Dendritic cell treated with granulocyte-macrophage colony-stimulating factor and Interleukin-4, amounts not matched to agents 40 ng/mL and 50 ng/mL, for 4 days (primary cell): ENCODE data around the gene KCNB1.

Experiments
- H3K27ac Mint-ChIP-seq: one replicate; pipeline ENCODE4 v1.8.0; 2022; ENCODE audit warnings: mild to moderate bottlenecking, mixed read lengths
- H3K27me3 Mint-ChIP-seq: one replicate; pipeline ENCODE4 v1.8.0; 2022; ENCODE audit warnings: mild to moderate bottlenecking, mixed read lengths
- H3K36me3 Mint-ChIP-seq: one replicate; pipeline ENCODE4 v1.8.0; 2022; ENCODE audit warnings: low read depth, mixed read lengths
- H3K4me1 Mint-ChIP-seq: one replicate; pipeline ENCODE4 v1.8.0; 2022; ENCODE audit warnings: low read depth, mixed read lengths
- H3K4me3 Mint-ChIP-seq: one replicate; pipeline ENCODE4 v1.8.0; 2022; ENCODE audit warnings: mild to moderate bottlenecking, moderate library complexity, mixed read lengths
- H3K9me3 Mint-ChIP-seq: one replicate; pipeline ENCODE4 v1.8.0; 2022; ENCODE audit warnings: mixed read lengths
- intact Hi-C: fragments of 100-400 bp; cut with micrococcal nuclease; formaldehyde crosslinking; loops from one replicate; pipeline ENCODE4 v1.15.0; 2022

Gene KCNB1

DNA sequence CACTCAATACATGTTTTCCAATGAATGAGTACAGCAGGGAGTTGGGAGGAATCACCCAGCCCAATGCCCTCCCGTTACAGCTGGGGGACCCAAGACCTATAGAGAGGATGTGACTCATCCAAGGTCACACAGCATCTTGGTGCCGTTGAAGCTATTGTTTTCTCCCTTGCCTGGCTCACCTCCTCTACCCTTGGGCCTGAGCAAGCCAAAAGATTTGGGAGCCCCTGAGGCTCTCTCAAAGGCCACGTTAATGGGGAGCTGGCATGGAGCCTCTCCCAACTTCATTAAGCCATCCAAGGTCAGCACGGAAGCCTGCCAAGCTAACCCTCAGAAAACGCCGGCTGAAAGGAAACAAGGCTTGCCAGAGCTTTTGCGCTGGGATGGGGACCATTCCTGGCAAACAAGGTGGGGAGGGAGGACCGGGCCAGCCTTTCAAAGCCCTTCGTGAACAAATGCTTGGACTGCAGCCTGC is 30.4 kb downstream of the KCNB1 start:
- Mint-ChIP-seq H3K4me1 (peaks cover 2% of the 10 kb centered on the region), H3K27ac (no peak overlapping the region), H3K4me3 (no peak overlapping the region), H3K36me3 (no peaks in the 10 kb centered on the region), H3K27me3 (peaks cover 14% of the 10 kb centered on the region), H3K9me3 (no peaks in the 10 kb centered on the region)
- intact Hi-C loops, result no loop called here

GRCh38 chr20:49450281-49450721 is 32.2 kb downstream of the KCNB1 start:
- Mint-ChIP-seq H3K4me1 (peaks cover 17% of the 10 kb centered on the region), H3K9me3 (no peaks in the 10 kb centered on the region), H3K27me3 (peaks cover 21% of the 10 kb centered on the region), H3K27ac (no peak overlapping the region), H3K36me3 (no peaks in the 10 kb centered on the region), H3K4me3 (no peak overlapping the region)
- intact Hi-C loops, result no loop called here

GRCh38 chr20:49448917-49449316 is 33.6 kb downstream of the KCNB1 start:
- Mint-ChIP-seq H3K36me3 (no peaks in the 10 kb centered on the region), H3K27ac (no peak overlapping the region), H3K9me3 (no peaks in the 10 kb centered on the region), H3K4me1 (peaks cover 17% of the 10 kb centered on the region), H3K4me3 (no peak overlapping the region), H3K27me3 (peaks cover 33% of the 10 kb centered on the region)
- intact Hi-C loops, result no loop called here

DNA sequence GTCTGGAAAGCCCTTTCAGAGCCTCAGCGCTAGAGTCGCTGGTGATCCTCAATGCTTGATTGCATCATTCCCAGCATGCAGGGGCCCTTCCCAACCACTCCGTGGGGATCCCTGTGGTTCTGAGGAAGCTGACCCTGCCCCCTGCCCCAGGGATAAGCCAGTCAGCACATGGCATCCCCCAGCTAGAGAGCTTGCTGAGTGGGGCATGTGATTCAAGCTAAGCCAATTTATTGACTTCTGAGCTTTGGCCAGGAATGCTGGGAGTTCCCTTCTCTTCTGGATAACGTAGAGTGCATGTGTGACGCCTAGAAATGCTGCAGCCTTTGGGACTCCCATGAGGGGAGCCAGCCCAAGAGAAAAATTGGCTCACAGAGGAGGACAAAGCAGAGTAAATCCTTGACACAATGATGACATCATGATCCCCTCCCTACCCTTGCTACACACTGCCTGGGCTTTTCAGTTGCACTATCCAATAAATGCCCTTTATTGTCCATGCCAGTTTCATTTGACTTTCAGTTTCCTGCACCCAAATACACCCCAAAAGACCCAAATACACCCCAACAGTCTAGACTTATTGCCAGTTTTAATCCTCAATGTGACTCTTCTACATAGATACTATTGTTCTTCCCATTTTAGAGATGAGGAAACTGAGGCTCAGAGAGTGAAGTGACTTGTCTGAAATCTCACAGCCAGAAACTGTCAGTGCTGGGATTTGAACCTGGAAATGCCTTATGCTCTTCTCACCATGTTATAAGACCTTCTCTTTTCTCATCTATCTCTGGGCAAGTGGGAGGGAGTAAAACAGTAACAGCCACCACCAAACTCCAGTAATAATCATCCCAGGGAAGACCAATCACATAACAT is 34.3 kb downstream of the KCNB1 start:
- no peaks in the 10 kb centered on the region for H3K9me3 Mint-ChIP-seq
- intact Hi-C loops, result no loop called here
- H3K27me3 Mint-ChIP-seq, result peaks cover 35% of the 10 kb centered on the region
- H3K36me3 Mint-ChIP-seq, result no peaks in the 10 kb centered on the region
- no peak overlapping the region for H3K4me3 Mint-ChIP-seq
- peaks cover 17% of the 10 kb centered on the region for H3K4me1 Mint-ChIP-seq
- no peak overlapping the region for H3K27ac Mint-ChIP-seq

GRCh38 chr20:49447364-49447763 is 35.1 kb downstream of the KCNB1 start:
- H3K27me3 Mint-ChIP-seq, result peaks cover 32% of the 10 kb centered on the region
- H3K27ac Mint-ChIP-seq, result no peak overlapping the region
- intact Hi-C loops, result no loop called here
- H3K4me3 Mint-ChIP-seq, result no peak overlapping the region
- H3K9me3 Mint-ChIP-seq, result no peaks in the 10 kb centered on the region
- no peaks in the 10 kb centered on the region for H3K36me3 Mint-ChIP-seq
- peaks cover 17% of the 10 kb centered on the region for H3K4me1 Mint-ChIP-seq

GRCh38 chr20:49446808-49447207 is 35.7 kb downstream of the KCNB1 start:
- Mint-ChIP-seq H3K4me1 (peaks cover 17% of the 10 kb centered on the region), H3K36me3 (no peaks in the 10 kb centered on the region), H3K9me3 (no peaks in the 10 kb centered on the region), H3K27me3 (peaks cover 30% of the 10 kb centered on the region), H3K27ac (no peak overlapping the region), H3K4me3 (no peak overlapping the region)
- intact Hi-C loops, result no loop called here

GRCh38 chr20:49446080-49446479 is 36.4 kb downstream of the KCNB1 start:
- H3K27me3 Mint-ChIP-seq, result peaks cover 30% of the 10 kb centered on the region
- intact Hi-C loops, result no loop called here

GRCh38 chr20:49445176-49445575 is 37.3 kb downstream of the KCNB1 start:
- no peak overlapping the region for H3K27ac Mint-ChIP-seq
- H3K27me3 Mint-ChIP-seq, result peaks cover 30% of the 10 kb centered on the region
- H3K36me3 Mint-ChIP-seq, result no peaks in the 10 kb centered on the region
- intact Hi-C loops, result no loop called here
- H3K4me3 Mint-ChIP-seq, result no peak overlapping the region
- H3K4me1 Mint-ChIP-seq, result peaks cover 17% of the 10 kb centered on the region
- no peaks in the 10 kb centered on the region for H3K9me3 Mint-ChIP-seq

More at GRCh38 chr20:49446080-49446479, 36.4 kb downstream of the KCNB1 start:
- peaks cover 17% of the 10 kb centered on the region for H3K4me1 Mint-ChIP-seq
- H3K27ac Mint-ChIP-seq, result peak overlapping the region; percentile 6
- no peaks in the 10 kb centered on the region for H3K36me3 Mint-ChIP-seq
- H3K9me3 Mint-ChIP-seq, result no peaks in the 10 kb centered on the region
- no peak overlapping the region for H3K4me3 Mint-ChIP-seq

DNA sequence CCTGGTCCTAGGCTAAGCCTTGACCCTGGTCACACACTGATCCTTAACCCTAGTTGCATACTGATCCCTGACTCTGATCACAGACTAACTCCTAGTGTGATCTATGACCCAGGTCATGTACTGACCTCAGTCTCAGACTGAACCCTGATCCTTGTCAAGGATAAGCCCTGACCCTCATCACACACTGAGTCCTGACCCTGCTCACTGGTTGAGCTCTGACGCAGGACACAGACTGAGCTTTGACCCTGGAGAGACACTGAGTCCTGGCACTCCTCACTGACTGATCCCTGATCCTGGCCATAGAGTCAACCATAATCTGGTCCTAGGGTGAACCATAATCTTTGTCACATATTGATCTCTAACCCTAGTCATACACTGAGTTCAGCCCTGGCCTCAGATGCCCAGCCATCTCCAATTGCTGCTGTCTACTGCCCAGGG is 37.9 kb downstream of the KCNB1 start:
- Mint-ChIP-seq H3K4me3 (no peak overlapping the region), H3K9me3 (no peaks in the 10 kb centered on the region), H3K27me3 (peaks cover 31% of the 10 kb centered on the region), H3K4me1 (peaks cover 17% of the 10 kb centered on the region), H3K36me3 (no peaks in the 10 kb centered on the region), H3K27ac (no peak overlapping the region)
- intact Hi-C loops, result no loop called here

DNA sequence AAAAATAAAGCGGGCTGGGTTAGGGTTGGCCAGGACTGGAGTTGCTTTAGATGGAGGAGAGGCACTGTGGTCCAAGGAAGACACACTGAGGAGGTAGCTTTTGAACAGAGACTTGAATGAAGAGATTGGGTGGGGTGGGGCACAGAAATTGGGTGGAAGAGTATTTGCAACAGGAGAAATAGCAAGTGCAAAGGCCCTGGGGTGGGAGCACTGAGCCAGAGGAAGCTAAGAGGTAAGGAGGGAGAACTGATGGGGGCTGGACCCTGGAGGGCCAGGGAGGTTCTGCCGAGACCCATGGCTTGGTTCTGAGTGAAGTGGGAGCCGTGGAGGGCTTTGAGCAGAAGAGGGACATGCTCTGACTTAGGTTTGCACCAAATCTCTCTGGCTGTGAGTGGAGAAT is 45.4 kb downstream of the KCNB1 start:
- intact Hi-C loops, result no loop called here
- H3K27me3 Mint-ChIP-seq, result peaks cover 8% of the 10 kb centered on the region
- H3K4me3 Mint-ChIP-seq, result no peak overlapping the region
- no peaks in the 10 kb centered on the region for H3K9me3 Mint-ChIP-seq
- H3K36me3 Mint-ChIP-seq, result no peaks in the 10 kb centered on the region
- H3K27ac Mint-ChIP-seq, result no peak overlapping the region
- no peaks in the 10 kb centered on the region for H3K4me1 Mint-ChIP-seq

DNA sequence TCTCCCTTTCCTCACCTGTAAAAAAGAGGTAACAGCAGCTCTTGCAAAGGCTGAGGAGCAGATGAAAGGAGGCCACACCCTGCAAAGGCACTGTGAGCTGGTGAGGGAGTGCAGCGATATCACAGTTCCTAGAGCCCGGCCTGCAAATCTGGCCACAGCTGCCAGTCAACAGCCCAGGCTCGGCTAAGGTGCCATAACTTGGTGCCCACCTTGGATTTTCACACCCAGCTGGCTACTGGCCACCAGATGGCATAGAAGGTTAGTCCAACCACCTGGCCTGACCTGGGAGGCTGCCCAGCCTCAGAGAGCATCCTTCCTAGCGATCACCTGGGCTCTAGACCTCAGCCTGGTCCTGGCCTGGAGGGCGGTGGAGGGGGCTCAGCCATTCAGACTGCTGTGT is 46.8 kb downstream of the KCNB1 start:
- Mint-ChIP-seq H3K4me1 (no peaks in the 10 kb centered on the region), H3K9me3 (no peaks in the 10 kb centered on the region), H3K4me3 (no peak overlapping the region), H3K27ac (no peak overlapping the region), H3K27me3 (peaks cover 8% of the 10 kb centered on the region), H3K36me3 (no peaks in the 10 kb centered on the region)
- intact Hi-C loops, result no loop called here

DNA sequence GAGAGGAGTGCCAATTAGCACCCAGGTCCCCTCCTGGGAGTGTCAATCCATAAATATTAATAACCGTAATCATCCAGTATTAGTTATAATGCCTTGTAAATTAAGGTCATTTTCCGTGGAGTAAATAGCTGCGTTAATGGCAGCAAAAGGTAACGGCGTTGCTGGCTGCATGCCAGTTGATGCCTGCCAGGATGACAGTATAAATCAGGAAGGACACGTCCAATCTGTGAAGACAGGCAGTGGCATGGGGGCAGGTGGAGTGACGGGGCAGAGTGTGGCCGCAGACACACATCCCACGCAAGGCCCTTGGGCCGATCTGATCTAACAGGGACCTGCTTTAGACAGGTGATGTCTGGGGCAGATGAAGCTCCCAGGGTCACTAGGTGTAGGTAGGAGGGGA is 49.1 kb downstream of the KCNB1 start:
- Mint-ChIP-seq H3K9me3 (no peaks in the 10 kb centered on the region), H3K27ac (no peak overlapping the region), H3K27me3 (peaks cover 7% of the 10 kb centered on the region), H3K36me3 (no peaks in the 10 kb centered on the region), H3K4me3 (no peak overlapping the region), H3K4me1 (no peaks in the 10 kb centered on the region)
- intact Hi-C loops, result no loop called here

DNA sequence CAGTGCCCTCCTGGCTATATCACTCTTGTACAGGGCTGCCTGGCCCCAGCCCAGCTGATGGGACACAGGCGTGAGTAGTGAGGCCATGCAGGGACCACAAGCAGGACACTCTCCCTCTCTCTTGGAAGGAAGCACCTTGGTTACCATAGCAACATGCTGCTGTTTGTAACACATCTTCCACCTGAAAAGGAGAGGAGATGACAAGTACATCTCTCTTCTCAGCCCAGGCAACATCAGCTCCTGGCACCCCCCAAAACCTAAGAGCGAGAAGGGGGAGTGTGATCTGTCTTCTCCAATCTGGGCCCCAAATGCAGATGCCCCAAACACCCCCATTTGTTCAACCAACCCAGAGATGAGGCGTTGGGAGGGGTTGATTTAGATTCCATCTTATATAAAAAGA is 49.9 kb downstream of the KCNB1 start:
- peaks cover 7% of the 10 kb centered on the region for H3K27me3 Mint-ChIP-seq
- H3K4me3 Mint-ChIP-seq, result no peak overlapping the region
- no peaks in the 10 kb centered on the region for H3K9me3 Mint-ChIP-seq
- intact Hi-C loops, result no loop called here
- no peak overlapping the region for H3K27ac Mint-ChIP-seq
- H3K4me1 Mint-ChIP-seq, result no peaks in the 10 kb centered on the region
- no peaks in the 10 kb centered on the region for H3K36me3 Mint-ChIP-seq

- Mint-ChIP-seq H3K36me3 (no peaks in the 10 kb centered on the region), H3K27me3 (peaks cover 2% of the 10 kb centered on the region), H3K4me1 (no peaks in the 10 kb centered on the region), H3K4me3 (no peak overlapping the region), H3K9me3 (no peaks in the 10 kb centered on the region), H3K27ac (no peak overlapping the region)
- intact Hi-C loops, result no loop called here
Measured at GRCh38 chr20:49431329-49431728, 51.1 kb downstream of the KCNB1 start.

- Mint-ChIP-seq H3K9me3 (no peaks in the 10 kb centered on the region), H3K36me3 (no peaks in the 10 kb centered on the region)
- intact Hi-C loops, result no loop called here
Measured at GRCh38 chr20:49430320-49430719, 52.1 kb downstream of the KCNB1 start.

More at GRCh38 chr20:49430320-49430719, 52.1 kb downstream of the KCNB1 start:
- Mint-ChIP-seq H3K27me3 (peaks cover 2% of the 10 kb centered on the region), H3K27ac (no peak overlapping the region), H3K4me1 (no peaks in the 10 kb centered on the region), H3K4me3 (no peak overlapping the region)
